Measurements from ENCODE around the gene POLR2F. TPM values are rescaled to one million over a fixed set of nuclear protein-coding genes. Genes with fewer than 3 reads are reported as not detected.
"Not testable (repeated sequence)": the region's sequence is repeated elsewhere in the genome, so short reads cannot be mapped to it uniquely, and the experiment has no call there.

The POLR2F gene
- total RNA-seq, 2 donors from 2014 or later = 37.9 to 93.1 TPM

DNA sequence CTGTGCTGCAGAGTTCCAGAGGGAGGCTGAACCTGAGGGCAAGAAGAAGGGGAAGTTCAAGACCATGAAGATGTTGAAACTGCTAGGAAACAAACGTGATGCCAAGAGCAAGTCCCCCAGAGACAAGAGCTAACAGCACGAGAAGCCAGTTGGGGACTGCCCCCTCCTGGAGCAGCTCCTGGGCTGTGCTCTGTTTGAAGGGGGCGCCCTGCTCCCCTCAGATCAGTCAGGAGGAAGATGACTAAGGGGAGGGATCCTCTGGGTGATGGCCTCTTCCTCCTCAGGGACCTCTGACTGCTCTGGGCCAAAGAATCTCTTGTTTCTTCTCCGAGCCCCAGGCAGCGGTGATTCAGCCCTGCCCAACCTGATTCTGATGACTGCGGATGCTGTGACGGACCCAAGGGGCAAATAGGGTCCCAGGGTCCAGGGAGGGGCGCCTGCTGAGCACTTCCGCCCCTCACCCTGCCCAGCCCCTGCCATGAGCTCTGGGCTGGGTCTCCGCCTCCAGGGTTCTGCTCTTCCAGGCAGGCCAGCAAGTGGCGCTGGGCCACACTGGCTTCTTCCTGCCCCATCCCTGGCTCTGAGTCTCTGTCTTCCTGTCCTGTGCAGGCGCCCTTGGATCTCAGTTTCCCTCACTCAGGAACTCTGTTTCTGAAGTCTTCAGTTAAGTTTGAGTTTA, 12.7 kb upstream of the POLR2F start:
- Histone ChIP-seq H3K4me1 (ENCODE audit: control insufficient read depth in 1 of 2, low read depth in 2 of 2) (no peaks in the 10 kb centered on the region), H3K36me3 (peaks cover 44% of the 10 kb centered on the region), H3K4me3 (no peak overlapping the region), H3K27me3 (replicated peaks; ENCODE audit: insufficient read depth) (no peaks in the 10 kb centered on the region), H3K9me3 (no peaks in the 10 kb centered on the region), H3K27ac (no peak overlapping the region)
- ATAC-seq (ENCODE audit: insufficient number of reproducible peaks, low FRiP score, low read depth) (no peak), DNase-seq (ENCODE audit: low spot score) (no peak)
- TF ChIP-seq, protein P1, sequence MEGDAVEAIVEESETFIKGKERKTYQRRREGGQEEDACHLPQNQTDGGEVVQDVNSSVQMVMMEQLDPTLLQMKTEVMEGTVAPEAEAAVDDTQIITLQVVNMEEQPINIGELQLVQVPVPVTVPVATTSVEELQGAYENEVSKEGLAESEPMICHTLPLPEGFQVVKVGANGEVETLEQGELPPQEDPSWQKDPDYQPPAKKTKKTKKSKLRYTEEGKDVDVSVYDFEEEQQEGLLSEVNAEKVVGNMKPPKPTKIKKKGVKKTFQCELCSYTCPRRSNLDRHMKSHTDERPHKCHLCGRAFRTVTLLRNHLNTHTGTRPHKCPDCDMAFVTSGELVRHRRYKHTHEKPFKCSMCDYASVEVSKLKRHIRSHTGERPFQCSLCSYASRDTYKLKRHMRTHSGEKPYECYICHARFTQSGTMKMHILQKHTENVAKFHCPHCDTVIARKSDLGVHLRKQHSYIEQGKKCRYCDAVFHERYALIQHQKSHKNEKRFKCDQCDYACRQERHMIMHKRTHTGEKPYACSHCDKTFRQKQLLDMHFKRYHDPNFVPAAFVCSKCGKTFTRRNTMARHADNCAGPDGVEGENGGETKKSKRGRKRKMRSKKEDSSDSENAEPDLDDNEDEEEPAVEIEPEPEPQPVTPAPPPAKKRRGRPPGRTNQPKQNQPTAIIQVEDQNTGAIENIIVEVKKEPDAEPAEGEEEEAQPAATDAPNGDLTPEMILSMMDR (IDR thresholded peaks at IDR 0.05) = no peak

DNA sequence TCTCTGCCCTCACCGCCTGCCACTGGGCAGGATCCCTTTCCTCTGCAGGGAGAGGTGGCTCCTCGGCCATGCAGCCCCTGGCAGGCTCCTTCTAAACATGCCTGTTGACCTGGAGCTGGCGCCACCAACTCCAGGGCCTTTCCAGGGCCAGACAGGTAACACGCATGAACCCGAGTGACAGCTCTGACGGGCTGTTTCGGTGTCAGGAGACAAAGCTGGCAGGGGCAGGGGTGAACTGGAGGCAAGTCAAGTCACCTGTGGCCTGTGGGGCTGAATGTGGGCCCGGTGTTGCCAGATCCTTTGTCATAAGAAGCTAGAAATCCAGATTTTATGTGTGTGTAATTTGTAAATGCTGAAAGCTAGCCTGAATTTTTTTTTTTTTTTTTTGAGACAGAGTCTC, 11.4 kb upstream of the POLR2F start:
- Histone ChIP-seq H3K36me3 (peaks cover 40% of the 10 kb centered on the region), H3K27me3 (replicated peaks; ENCODE audit: insufficient read depth) (no peaks in the 10 kb centered on the region), H3K9me3 (no peaks in the 10 kb centered on the region), H3K27ac (no peak overlapping the region), H3K4me3 (no peak overlapping the region), H3K4me1 (ENCODE audit: control insufficient read depth in 1 of 2, low read depth in 2 of 2) (no peaks in the 10 kb centered on the region)
- DNase-seq (ENCODE audit: low spot score) (no peak), ATAC-seq (ENCODE audit: insufficient number of reproducible peaks, low FRiP score, low read depth) (no peak)
- TF ChIP-seq, protein P1 (IDR thresholded peaks at IDR 0.05) = no peak

- Histone ChIP-seq H3K27ac (no peak overlapping the region), H3K9me3 (no peaks in the 10 kb centered on the region), H3K36me3 (peaks cover 30% of the 10 kb centered on the region), H3K27me3 (replicated peaks; ENCODE audit: insufficient read depth) (no peaks in the 10 kb centered on the region), H3K4me3 (no peak overlapping the region), H3K4me1 (ENCODE audit: control insufficient read depth in 1 of 2, low read depth in 2 of 2) (no peaks in the 10 kb centered on the region)
- TF ChIP-seq, protein P1 (IDR thresholded peaks at IDR 0.05) = no peak
- DNase-seq (ENCODE audit: low spot score) (no peak), ATAC-seq (ENCODE audit: insufficient number of reproducible peaks, low FRiP score, low read depth) (no peak)
Observed at GRCh38 chr22:37943136-37943824, 10.2 kb upstream of the POLR2F start.

DNA sequence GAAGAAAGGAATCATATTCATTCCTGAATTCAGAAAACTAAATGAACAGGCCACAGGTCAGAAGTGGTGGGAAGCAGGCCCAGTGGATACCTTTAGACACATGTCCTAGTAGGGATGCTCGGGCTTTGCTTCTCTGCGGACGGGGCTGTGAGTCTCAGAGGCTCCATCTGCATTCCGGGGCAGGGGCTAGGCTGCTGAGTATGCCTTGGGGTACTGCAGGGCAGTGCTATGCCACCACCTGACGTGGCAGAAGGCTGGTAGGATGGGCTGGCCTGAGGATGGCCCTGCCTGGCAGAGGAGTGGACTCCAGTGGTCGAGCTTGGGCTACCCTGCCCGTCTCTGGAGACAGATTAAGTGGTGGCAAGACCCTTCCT, 9.7 kb upstream of the POLR2F start:
- TF ChIP-seq, protein P1 (IDR thresholded peaks at IDR 0.05) = no peak
- Histone ChIP-seq H3K27me3 (replicated peaks; ENCODE audit: insufficient read depth) (no peaks in the 10 kb centered on the region), H3K36me3 (peaks cover 27% of the 10 kb centered on the region), H3K9me3 (no peaks in the 10 kb centered on the region), H3K4me3 (no peak overlapping the region), H3K27ac (no peak overlapping the region), H3K4me1 (ENCODE audit: control insufficient read depth in 1 of 2, low read depth in 2 of 2) (no peaks in the 10 kb centered on the region)
- no peak for DNase-seq (ENCODE audit: low spot score)
- no peak for ATAC-seq (ENCODE audit: insufficient number of reproducible peaks, low FRiP score, low read depth)

- peaks cover 20% of the 10 kb centered on the region for H3K36me3 ChIP-seq
- not testable (repeated sequence) for ATAC-seq (ENCODE audit: insufficient number of reproducible peaks, low FRiP score, low read depth); H3K27ac ChIP-seq; H3K4me1 ChIP-seq (ENCODE audit: control insufficient read depth in 1 of 2, low read depth in 2 of 2); H3K9me3 ChIP-seq; H3K4me3 ChIP-seq; H3K27me3 ChIP-seq (replicated peaks; ENCODE audit: insufficient read depth); DNase-seq (ENCODE audit: low spot score)
Observed at GRCh38 chr22:37944423-37944822, 9.1 kb upstream of the POLR2F start.

GRCh38 chr22:37947142-37947795, 6.2 kb upstream of the POLR2F start:
- not testable (repeated sequence) for DNase-seq (ENCODE audit: low spot score); H3K9me3 ChIP-seq; H3K4me1 ChIP-seq (ENCODE audit: control insufficient read depth in 1 of 2, low read depth in 2 of 2); H3K27me3 ChIP-seq (replicated peaks; ENCODE audit: insufficient read depth); H3K4me3 ChIP-seq; ATAC-seq (ENCODE audit: insufficient number of reproducible peaks, low FRiP score, low read depth); H3K36me3 ChIP-seq; H3K27ac ChIP-seq
